ENCODE results near the gene MCF2L2.

MCF2L2 gene

GRCh38 chr3:183360971-183361624 is 67.3 kb downstream of the MCF2L2 start:
- no peak for DNase-seq

DNA sequence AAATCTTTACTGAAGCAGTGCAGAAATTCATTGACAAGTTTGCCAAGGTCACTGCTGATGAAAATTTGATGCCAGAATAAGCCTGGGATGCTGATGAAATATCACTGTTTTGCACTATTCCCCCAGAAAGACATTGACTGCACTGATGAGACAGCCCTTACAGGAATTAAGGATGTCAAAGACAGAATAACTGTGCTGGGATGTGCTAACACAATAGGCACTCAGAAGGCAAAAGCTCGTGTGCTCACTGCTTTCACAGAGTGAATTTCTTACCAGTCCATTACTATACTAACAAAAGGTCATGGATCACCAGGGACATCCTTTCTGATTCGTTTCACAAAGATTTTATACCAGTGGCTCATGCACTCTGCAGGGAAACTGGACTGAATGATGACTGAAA is 69.4 kb downstream of the MCF2L2 start:
- DNase-seq: no peak

DNA sequence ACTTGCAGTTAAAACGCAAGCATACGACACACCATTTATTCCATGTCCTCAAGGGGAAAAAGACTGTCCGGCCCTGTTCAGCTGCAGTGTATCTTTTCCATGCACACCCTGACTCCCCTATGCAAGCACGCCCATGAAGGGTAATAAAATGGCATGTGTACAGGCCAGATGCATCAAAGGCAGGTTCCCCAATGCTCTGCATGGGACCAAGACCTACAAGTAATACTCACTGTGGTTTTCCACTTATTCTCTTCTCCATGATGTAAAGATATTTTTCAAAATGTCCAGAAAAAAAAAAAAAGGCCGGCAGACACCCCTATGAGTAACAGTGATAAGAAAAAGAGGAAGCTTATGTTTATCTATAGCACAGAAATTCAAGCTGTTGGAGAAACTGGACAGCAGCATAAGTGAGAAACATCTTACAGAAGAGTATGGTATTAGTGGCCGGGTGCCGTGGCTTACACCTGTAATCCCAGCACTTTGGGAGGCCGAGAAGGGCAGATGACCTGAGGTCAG is 70.8 kb downstream of the MCF2L2 start:
- DNase-seq: no peak

GRCh38 chr3:183356920-183357319 is 71.5 kb downstream of the MCF2L2 start:
- no peak for DNase-seq

- no peak for DNase-seq
These were observed 73.5 kb downstream of the MCF2L2 start for GRCh38 chr3:183354874-183355273.

GRCh38 chr3:183354325-183354831 is 74.0 kb downstream of the MCF2L2 start:
- no peak for DNase-seq

GRCh38 chr3:183353421-183353820 is 75.0 kb downstream of the MCF2L2 start:
- no peak for DNase-seq

DNA sequence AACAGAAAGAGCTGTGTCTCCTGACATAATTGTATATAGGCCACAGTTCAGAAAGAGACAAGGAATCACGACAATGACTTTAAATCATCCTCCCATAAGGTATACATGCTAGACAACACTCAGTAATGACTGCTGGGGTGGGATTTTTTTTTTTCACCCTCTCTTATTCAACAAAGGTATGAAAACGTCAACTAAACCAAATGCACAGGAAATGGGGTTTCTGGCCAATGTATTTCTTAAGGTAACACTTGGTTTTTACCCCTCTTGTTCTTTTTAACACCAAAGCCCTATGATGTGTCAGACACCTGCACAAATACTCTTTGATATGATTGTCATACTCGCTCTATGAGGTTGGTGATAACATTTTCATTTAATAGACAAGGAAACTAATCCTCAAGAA is 78.3 kb downstream of the MCF2L2 start:
- no peak for DNase-seq

GRCh38 chr3:183349421-183350157 is 78.8 kb downstream of the MCF2L2 start:
- DNase-seq: no peak

DNA sequence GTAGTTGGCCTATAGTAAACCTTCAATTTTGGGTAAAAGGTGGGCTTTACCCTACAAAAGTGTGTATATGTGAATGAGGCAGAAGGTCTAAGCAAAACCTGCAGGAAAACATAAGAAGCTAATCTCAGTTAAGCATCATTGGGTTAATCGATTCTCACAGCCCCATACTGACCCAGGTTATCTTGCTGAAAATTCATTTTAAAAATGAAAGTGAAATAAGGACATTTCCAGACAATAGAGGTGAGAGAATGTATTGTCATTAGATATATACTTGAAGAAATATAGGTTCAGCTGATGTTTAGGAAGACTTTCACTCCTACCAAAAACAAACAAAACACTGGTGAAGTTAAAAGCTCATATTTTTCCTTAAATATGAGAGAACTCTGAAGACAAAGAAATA is 85.6 kb downstream of the MCF2L2 start:
- DNase-seq: no peak

DNA sequence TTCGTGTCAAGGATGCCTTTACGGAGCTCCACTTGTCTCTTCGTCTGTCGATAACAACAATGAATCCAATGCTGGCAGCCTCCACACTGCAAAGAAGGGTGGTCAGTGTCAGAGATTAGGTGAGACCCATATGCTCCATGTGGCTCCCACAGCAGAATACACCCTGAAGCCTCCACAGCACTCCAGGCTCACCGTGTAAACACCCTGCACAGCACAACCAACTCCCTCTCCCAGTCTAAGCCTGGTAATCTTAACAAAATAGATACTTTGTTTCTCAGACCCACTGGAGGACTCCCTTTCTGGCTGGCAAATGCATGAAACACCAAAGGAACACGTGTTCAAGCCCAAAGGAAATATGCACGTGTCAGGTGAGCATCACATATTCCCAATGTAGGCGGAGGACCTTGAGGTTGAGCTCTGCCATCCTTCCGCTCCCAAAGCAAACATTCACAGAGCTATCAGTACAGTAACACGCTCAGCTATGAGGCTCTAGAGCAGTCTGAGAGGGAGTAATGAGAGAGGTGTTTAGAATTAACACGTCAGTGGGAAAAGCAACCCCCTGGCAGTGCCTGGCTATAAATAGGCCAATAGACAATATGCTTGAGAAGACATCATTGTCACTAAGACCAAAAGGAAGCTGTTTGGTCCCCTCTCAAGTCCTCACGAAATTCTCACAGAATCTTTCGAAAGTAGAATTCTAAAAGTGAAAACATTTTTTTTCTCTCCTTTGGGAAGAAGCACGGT is 86.7 kb downstream of the MCF2L2 start:
- no peak for DNase-seq

DNA sequence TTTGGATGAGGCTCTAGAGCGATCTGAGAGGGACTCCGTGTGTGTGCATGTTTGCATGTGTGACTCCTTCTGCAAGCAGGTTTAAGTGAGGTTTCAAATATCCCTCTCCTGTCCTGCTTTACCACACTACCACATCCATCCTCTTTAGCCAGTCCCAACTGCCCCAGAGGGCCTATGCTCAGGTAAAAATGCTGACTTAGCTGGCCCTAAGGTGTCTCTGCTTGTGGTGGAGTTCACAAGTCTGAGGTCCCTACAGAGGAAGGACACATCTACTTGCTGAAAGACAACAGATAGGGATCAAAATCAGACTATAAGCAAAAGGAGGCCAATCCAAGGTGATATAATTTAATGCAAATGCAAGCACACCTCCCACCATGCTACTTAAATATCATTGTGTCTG is 88.2 kb downstream of the MCF2L2 start:
- no peak for DNase-seq

DNA sequence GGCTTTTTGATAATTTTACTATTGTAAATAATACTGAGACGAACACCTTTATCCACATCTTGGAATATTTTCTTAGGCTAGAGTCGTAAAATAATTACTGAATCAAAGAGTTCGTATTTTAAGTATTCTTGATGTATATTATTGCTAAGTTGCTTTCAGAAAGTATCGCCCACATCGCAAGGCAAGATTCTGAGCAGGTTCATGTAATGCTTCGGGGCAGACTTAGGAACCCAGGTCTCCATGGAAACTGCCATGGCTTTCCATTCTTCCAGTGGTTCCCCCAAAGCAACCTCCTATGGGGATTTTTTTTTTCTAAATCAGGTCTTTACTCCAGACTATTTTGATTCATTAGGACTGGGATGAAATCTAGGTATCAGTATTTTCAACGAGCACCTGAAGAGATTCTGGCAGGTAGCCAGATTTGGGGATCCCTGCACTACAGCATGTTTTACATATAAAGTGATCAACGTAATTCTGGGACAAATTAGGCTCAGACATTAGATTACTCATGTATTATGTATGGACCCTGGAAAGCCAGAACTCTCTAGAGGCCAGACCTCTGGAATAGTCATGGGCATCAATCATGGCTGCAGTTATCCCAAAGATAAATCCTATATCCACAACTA is 88.8 kb downstream of the MCF2L2 start:
- no peak for DNase-seq

- DNase-seq: no peak
These were observed 89.9 kb downstream of the MCF2L2 start for GRCh38 chr3:183338520-183338919.

DNA sequence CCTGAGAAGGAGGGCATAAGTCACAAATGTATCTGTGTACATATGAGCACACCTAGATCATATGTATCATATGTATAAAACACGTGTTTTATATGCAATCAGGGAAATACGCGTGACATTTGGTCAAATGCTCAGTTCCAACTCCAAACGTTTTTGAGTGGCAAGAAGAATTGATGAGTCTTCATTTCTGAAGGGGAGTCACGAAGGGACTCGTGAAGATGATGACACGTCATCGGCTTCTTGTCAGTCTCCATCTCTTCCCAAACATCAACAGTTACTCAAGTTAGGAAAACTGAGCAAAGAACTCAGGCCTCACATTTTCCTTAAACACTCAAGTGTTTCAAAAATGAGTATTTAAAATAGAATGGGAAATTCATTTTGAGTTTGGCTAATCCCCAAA is 95.9 kb downstream of the MCF2L2 start:
- DNase-seq: no peak

- DNase-seq: no peak
These were observed 96.9 kb downstream of the MCF2L2 start for GRCh38 chr3:183331498-183331897.

GRCh38 chr3:183330881-183331280 is 97.5 kb downstream of the MCF2L2 start:
- DNase-seq: no peak

- DNase-seq: no peak
These were observed 98.9 kb downstream of the MCF2L2 start for GRCh38 chr3:183329543-183329942.

- DNase-seq: no peak
These were observed 99.6 kb downstream of the MCF2L2 start for GRCh38 chr3:183328823-183329222.

GRCh38 chr3:183328164-183328563 is 100.3 kb downstream of the MCF2L2 start:
- no peak for DNase-seq

DNA sequence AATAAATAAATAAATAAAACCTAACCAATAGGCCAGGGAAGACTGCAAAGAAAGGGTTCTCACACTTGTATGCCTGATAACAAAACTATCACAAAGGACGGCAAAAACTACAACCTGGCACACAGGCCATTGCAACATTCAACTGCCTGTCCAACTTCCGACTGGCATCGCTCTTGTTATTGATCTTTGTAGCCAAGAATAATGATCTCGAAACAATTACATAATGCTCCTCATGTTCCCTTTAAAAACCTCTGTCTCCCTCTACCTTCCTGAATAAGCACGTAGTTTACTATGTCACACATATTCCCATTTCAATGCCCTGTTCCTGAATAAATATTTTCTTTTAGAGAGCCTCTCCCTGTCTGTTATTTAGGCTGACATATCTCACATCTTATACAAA is 101.1 kb downstream of the MCF2L2 start:
- DNase-seq: no peak

GRCh38 chr3:183324083-183324482 is 104.3 kb downstream of the MCF2L2 start:
- no peak for DNase-seq

DNA sequence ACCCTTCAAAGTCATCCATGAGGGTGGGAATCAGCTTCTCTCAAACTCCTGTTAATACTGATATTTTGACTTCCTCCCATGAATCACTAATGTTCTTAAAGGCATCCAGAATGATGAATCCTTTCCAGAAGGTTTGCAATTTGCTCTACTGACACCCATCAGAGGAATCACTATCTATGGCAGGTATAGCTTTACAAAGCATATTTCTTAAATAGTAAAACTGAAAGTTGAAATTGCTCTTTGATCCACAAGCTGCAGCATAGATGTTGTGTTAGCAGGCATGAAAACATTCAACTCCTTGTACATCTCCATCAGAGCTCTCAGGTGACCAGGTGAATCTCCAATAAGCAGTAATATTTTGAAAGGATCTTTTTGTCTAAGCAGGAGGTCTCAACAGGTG is 109.0 kb downstream of the MCF2L2 start:
- DNase-seq: no peak
